Colon (tissue), 2 donors: ENCODE results near the gene RPS24.
"Not testable (repeated sequence)": the region's sequence is repeated elsewhere in the genome, so short reads cannot be mapped to it uniquely, and the experiment has no call there.

Source experiments
- FAIRE-seq: peaks from 2 replicates; lab custom pipeline; 2012; peaks lifted over from hg19 to GRCh38; lab: Jason Lieb, UNC
- donor health status: control.
- donor health status: control.

The RPS24 gene

GRCh38 chr10:78053211-78053868 lies 19.7 kb downstream of the RPS24 start:
- FAIRE-seq = no peak

DNA sequence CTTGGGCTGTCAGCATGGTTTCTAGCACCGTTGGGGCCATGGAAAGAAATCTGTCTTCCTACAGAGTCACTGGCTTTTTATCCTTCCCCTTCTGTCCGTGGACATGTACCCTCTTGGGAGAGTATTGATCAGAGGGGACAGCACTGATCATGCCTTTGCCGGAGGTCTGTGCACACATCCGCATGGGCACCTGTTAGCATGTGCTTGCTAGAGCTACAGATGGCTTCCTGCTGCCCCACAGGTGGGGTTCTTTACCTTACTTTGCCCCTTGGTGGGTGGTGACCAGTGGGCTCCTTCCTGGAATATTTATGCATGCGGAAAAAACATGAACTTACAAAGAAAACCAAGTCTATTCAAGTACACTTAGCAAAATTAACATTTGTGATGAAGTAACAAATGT lies 24.9 kb downstream of the RPS24 start:
- no peak for FAIRE-seq

- FAIRE-seq = no peak
Measured at GRCh38 chr10:78059906-78060702, 26.4 kb downstream of the RPS24 start.

- no peak for FAIRE-seq
Measured at GRCh38 chr10:78062296-78062695, 28.6 kb downstream of the RPS24 start.

GRCh38 chr10:78063236-78063635 lies 29.6 kb downstream of the RPS24 start:
- no peak for FAIRE-seq

DNA sequence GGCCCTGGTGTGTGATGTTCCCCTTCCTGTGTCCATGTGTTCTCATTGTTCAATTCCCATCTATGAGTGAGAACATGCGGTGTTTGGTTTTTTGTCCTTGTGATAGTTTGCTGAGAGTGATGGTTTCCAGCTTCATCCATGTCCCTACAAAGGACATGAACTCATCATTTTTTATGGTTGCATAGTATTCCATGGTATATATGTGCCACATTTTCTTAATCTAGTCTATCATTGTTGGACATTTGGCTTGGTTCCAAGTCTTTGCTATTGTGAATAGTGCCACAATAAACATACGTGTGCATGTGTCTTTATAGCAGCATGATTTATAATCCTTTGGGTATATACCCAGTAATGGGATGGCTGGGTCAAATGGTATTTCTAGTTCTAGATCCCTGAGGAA lies 31.3 kb downstream of the RPS24 start:
- FAIRE-seq = not testable (repeated sequence)

DNA sequence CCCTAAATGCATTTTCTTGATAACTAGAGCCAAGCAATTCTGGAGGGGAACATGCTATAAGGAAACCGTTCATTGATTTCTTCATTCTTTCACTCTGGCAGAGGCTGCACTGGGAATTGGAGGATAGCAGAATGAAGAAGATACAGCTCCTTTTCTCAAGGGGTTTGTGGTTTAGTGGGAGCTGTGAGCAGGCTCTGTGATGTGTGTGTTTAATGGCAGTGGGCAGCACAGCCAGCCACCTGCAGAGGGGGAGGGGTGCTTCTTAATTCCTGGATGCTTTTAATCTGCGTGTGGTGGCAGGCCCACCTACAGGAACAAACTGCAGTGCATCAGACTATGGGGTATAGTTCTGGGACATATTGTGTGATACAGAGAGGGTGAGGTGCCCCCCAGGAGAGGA lies 31.9 kb downstream of the RPS24 start:
- FAIRE-seq = no peak

DNA sequence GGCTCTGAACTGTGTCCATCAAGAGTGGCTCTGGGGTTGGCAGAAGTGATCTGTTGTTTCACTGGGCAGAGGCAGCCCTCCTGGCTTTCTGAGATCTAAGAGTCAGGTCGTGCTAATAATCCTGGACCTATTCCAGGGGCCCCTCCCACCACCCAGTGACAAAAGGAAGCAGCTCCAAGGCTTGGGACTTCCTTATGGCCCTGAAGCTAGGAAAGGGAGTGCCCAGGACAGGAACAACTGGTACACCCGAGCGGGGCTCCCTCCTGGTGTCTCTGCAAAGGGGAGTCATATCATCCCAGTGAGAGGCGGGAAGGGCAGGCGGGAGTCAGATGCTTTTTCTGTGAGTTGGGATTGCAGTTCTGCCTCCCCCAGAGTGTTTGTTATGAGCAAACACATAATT lies 32.3 kb downstream of the RPS24 start:
- no peak for FAIRE-seq

DNA sequence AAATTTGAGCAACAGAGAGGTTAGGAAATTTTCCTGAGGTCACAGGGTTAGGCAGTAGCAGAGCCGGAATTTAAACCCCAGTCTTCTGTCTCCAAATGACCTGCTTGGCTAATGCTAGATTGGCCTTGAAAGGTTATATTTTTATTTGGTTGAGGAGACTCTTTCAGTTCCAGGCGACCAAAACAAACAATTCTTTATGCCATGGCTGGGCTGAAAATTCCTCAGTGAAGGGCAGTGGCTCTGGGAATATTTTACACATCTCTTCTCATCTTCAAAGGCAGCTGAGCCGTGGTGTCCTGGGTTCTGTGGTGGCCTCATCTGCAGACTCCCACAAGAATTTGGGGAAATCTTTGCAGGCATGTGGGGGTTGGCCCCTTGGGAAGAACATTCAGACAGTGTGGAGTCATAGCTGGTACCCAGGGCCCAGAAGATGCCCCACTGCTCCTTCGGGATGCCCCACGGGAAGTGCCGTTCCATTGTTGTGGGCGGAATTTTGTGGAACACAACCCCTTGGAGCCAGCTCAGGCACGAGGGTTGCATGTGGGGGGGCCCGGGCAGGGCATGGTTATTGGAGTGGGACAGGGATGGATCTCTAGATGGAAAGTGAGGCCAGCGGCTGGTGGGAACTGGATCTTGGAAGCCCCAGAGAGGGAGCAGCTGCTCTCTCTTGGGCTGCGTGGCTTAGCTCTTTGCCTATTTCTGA lies 33.2 kb downstream of the RPS24 start:
- FAIRE-seq = no peak

DNA sequence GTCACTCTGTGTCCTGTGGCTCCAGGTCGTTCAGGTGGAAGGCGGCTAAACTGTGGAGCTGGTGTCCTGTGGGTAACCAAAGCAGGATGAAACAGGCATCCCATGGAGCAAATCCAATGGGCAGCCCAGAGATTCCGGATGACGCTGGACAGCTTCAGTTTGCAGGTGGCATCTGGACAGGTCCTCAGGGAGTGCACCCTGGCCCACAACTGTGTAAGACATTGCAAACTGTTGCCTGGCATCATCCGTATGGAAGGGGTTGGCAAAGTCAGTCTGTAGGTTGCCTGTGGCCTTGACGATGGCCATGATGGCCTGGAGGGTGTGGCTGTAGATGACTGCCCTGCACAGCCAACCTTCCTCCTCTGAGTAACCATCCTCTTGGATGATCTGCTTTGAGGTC lies 35.5 kb downstream of the RPS24 start:
- no peak for FAIRE-seq

- not testable (repeated sequence) for FAIRE-seq
Measured at GRCh38 chr10:78070064-78070463, 36.4 kb downstream of the RPS24 start.

DNA sequence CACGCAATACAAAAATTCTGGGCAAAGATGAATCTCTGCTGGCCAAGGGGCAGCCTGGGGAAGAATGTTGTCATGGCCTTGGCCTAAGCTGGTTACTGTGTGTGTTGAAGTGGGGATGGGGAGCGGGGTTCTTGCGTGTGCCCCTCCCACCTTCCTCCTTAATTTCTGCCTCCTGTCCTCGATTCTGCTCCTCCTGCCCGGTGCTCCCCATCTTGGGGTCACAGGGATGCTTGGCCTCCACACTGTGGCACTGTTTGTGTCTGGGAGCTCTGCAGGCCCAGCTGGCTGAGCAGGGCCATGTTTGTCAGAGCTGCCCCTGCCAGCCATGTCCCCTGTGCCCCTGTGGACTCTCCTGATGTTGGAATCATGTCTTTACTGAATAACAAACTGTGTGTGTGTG lies 37.1 kb downstream of the RPS24 start:
- FAIRE-seq = no peak

GRCh38 chr10:78071140-78071856 lies 37.6 kb downstream of the RPS24 start:
- FAIRE-seq = no peak

DNA sequence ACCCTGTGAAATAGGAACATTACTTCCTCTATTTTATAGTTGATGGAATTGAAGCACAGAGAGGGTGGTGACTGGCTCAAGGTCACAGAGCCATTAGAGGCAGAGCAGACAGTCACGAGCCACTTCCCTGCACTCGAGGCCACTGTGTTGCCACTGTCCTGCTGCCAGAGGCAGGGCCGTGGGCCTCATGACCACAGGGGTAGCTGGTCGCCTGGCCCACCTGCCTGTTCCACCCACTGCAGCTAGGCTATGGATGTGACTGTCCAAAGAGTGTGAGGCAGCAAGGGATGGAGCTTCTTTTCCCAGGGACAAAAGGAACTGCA lies 38.2 kb downstream of the RPS24 start:
- FAIRE-seq = no peak

DNA sequence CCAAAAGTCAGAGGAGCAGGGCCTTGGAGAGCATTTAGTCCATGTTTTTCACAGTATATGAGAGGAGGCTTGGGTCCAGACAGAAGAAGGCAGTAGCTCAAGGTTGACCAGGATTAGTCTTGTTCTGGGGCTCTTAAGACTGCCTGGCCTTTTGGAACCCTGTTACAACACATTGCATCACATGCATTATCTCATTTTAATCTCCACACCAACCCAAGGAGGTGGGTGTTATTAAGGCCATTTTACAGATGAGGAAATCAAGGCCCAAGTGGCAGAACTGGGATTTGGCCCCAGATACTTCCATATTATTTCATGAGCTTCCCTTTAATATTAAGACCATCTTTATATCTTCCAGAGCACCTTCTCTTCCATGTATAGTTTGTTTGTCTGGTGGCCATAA lies 38.8 kb downstream of the RPS24 start:
- no peak for FAIRE-seq

GRCh38 chr10:78075806-78076205 lies 42.1 kb downstream of the RPS24 start:
- FAIRE-seq = not testable (repeated sequence)

DNA sequence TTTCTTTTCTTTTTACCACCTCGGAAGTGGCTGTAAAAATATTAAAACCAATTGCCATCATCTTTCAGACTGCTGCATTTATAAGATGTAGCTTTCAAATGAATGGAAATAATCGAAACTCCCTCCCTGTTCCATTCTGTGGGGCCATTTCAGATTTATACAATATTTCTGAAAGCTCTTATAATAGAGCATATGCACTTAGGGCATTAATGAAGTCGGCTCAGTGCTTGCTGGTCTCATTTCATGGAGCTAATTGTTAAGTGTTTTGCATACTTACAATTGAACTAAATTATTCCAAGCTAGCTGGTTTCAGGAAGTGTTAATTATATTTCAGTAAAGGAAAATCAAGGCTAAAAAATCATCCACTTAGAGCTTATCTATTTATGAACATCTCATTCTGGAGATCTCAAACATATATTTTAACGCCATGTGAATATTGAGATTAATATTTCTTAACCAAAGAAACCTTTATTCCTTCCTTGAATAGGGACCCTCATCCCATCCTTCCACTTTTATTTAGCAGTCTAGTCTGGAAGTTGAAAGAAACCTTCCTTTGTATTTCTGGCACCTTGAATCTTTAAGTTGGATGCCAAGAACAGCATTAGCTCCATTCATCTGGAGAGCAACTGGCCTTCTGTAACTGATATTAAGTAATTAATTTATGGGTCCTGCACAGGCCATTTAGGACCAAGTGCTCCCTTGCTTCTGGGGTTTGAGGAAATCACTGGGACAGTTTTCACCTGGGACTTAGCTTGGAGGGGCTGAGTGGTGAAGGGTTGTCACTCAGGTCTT lies 45.1 kb downstream of the RPS24 start:
- no peak for FAIRE-seq

GRCh38 chr10:78079411-78079810 lies 45.7 kb downstream of the RPS24 start:
- no peak for FAIRE-seq

- FAIRE-seq = no peak
Measured at GRCh38 chr10:78081292-78081691, 47.6 kb downstream of the RPS24 start.

DNA sequence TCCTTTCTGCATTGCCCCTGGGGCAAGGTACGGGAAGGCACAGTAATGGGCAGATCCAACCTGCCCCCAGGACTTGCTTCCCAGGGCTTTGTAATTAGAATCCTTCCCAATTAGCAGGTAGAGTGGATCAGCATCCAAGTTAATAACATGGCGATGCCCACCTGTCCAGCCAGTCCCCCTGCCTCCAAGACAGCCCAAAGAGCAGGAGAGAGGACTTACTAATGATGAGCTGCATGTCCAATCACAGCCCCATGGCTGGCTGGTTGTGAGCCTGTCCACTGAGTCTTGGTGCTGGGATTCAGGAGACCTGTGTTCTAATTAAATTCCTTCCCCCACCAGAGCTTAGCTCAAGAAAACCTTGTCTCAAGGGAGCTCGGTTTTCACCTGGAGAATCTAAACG lies 49.0 kb downstream of the RPS24 start:
- FAIRE-seq = no peak
